Caco-2 (cell line): ENCODE measurements around the gene S100P. TPM values are rescaled to one million over a fixed set of nuclear protein-coding genes. Genes with fewer than 3 reads are reported as not detected.
A peak's percentile ranks its signal among the peaks of the same experiment; 100 is the strongest.

ENCODE experiments used
- BruUV-seq: library from RNA; stranded (reverse); fragments of 400-500 nt; replicated peaks from 2 replicates; lab custom pipeline; 2021; lab: Mats Ljungman, UMichigan
- CTCF ChIA-PET: fragments of 300-600 bp; sonication (Branson Sonifier 250); formaldehyde crosslinking; loops from one replicate; lab custom pipeline; 2022; ENCODE audit warnings: antibody characterized with exemption; lab: Charles Lee
- POLR2A ChIA-PET: fragments of 300-600 bp; sonication (Branson Sonifier 250); formaldehyde crosslinking; loops from one replicate; lab custom pipeline; 2022; ENCODE audit warnings: antibody characterized with exemption; lab: Charles Lee
- DNase-seq, 2 experiments: peaks; one replicate each; pipeline versions ENCODE4 v3.0.0 to v3.0.0-alpha.2; 2020 to 2022
- H3K27me3 ChIP-seq: replicated peaks from 2 replicates; pipeline ENCODE4 v1.6.0; 2011; ENCODE audit warnings: low read length; ENCODE audit not compliant: control insufficient read depth, insufficient read depth
- H3K36me3 ChIP-seq: 2 replicates; pipeline ENCODE4 v1.5.1; 2011; ENCODE audit warnings: low read length; ENCODE audit not compliant: control insufficient read depth, insufficient read depth
- H3K4me1 ChIP-seq: fragments of 250-450 bp; sonication (Bioruptor Pico); 2 replicates; pipeline ENCODE4 v1.5.1; 2020; ENCODE audit warnings: mild to moderate bottlenecking
- H3K4me3 ChIP-seq: 2 replicates; pipeline ENCODE4 v1.5.1; 2011; ENCODE audit warnings: low read depth, mild to moderate bottlenecking, control low read depth, low read length
- H3K9me3 ChIP-seq: fragments of 250-450 bp; sonication (Bioruptor Pico); 2 replicates; pipeline ENCODE4 v1.5.1; 2020; ENCODE audit warnings: mild to moderate bottlenecking, moderate library complexity
- H3K27ac Mint-ChIP-seq: one replicate; pipeline ENCODE4 v1.8.0; 2022; ENCODE audit warnings: mixed read lengths; ENCODE audit not compliant: unreplicated experiment
- H3K27me3 Mint-ChIP-seq: one replicate; pipeline ENCODE4 v1.8.0; 2022; ENCODE audit warnings: mixed read lengths; ENCODE audit not compliant: insufficient read depth, unreplicated experiment
- H3K36me3 Mint-ChIP-seq: one replicate; pipeline ENCODE4 v1.8.0; 2022; ENCODE audit warnings: mild to moderate bottlenecking, mixed read lengths; ENCODE audit not compliant: insufficient read depth, unreplicated experiment
- H3K4me1 Mint-ChIP-seq: one replicate; pipeline ENCODE4 v1.8.0; 2022; ENCODE audit warnings: low read depth, mixed read lengths; ENCODE audit not compliant: unreplicated experiment
- H3K4me3 Mint-ChIP-seq: one replicate; pipeline ENCODE4 v1.8.0; 2022; ENCODE audit warnings: mild to moderate bottlenecking, moderate library complexity, mixed read lengths; ENCODE audit not compliant: unreplicated experiment
- H3K9me3 Mint-ChIP-seq: one replicate; pipeline ENCODE4 v1.8.0; 2022; ENCODE audit warnings: mixed read lengths; ENCODE audit not compliant: unreplicated experiment
- CTCF ChIP-seq, 2 experiments: fragments of 200-600 bp in 1 of 2; IDR thresholded peaks; 1 replicate in 1 of 2; 2 replicates in 1 of 2; pipeline versions ENCODE4 v1.5.1 to v1.8.0; 2011 to 2022; ENCODE audit warnings: antibody characterized with exemption in 1 of 2, control low read depth in 1 of 2, inconsistent platforms in 1 of 2, low read depth in 1 of 2, low read length in 1 of 2, mild to moderate bottlenecking in 1 of 2, moderate library complexity in 1 of 2; ENCODE audit not compliant: insufficient read depth in 1 of 2, severe bottlenecking in 1 of 2, unreplicated experiment in 1 of 2
- intact Hi-C: fragments of 100-400 bp; cut with micrococcal nuclease; formaldehyde crosslinking; loops from one replicate; pipeline ENCODE4 v1.10.0; 2022; ENCODE audit not compliant: unreplicated experiment
- total RNA-seq: library from RNA; stranded (reverse); gene quantifications from 2 replicates; pipeline ENCODE4 v1.2.3, GENCODE V29; 2022

The S100P gene
- total RNA-seq, 1 experiment from 2014 or later, result 96.9 TPM

GRCh38 chr4:6682862-6683590 lies 10.7 kb upstream of the S100P start:
- Mint-ChIP-seq H3K27ac (no peak overlapping the region), H3K36me3 (peaks cover 5% of the 10 kb centered on the region), H3K4me3 (no peak overlapping the region), H3K27me3 (no peaks in the 10 kb centered on the region), H3K4me1 (peaks cover 12% of the 10 kb centered on the region), H3K9me3 (no peaks in the 10 kb centered on the region)
- Histone ChIP-seq H3K4me1 (peaks cover 8% of the 10 kb centered on the region), H3K36me3 (no peaks in the 10 kb centered on the region), H3K4me3 (no peak overlapping the region), H3K9me3 (no peaks in the 10 kb centered on the region), H3K27me3 (no peaks in the 10 kb centered on the region)
- ChIA-PET CTCF (interaction anchor here (0.6 to 1.7 kb wide), 2 partner anchors 13 to 16 kb away, joined by 4 read pairs; no protein-coding TSS in a partner anchor), POLR2A (no interaction called here)
- no TSS peak for BruUV-seq
- DNase-seq, result no peak
- TF ChIP-seq CTCF (IDR thresholded peaks at IDR 0.05; ENCODE audit: insufficient read depth in 1 of 2, low read depth in 1 of 2, low read length in 1 of 2, severe bottlenecking in 1 of 2, unreplicated experiment in 1 of 2), result no peak
- intact Hi-C loops, result loop anchor here (10.0 kb wide), 1 partner anchor 58 kb away; no protein-coding TSS in a partner anchor

- CTCF ChIA-PET, result no interaction called here
- Mint-ChIP-seq H3K27me3 (no peaks in the 10 kb centered on the region), H3K27ac (no peak overlapping the region), H3K36me3 (peaks cover 15% of the 10 kb centered on the region), H3K4me1 (peaks cover 28% of the 10 kb centered on the region), H3K9me3 (no peaks in the 10 kb centered on the region), H3K4me3 (no peak overlapping the region)
- peaks cover 24% of the 10 kb centered on the region for H3K4me1 ChIP-seq
- no peak for TF ChIP-seq CTCF (IDR thresholded peaks at IDR 0.05; ENCODE audit: insufficient read depth in 1 of 2, low read depth in 1 of 2, low read length in 1 of 2, severe bottlenecking in 1 of 2, unreplicated experiment in 1 of 2)
- no peaks in the 10 kb centered on the region for H3K27me3 ChIP-seq
- DNase-seq, result no peak
- POLR2A ChIA-PET, result interaction anchor here (1.0 kb wide), 1 partner anchor 11 kb away, joined by 5 read pairs; a partner anchor contains a TSS
- H3K4me3 ChIP-seq, result no peak overlapping the region
- no peaks in the 10 kb centered on the region for H3K36me3 ChIP-seq
- intact Hi-C loops, result loop anchor here (10.0 kb wide), 1 partner anchor 60 kb away; no protein-coding TSS in a partner anchor
- no peaks in the 10 kb centered on the region for H3K9me3 ChIP-seq
- no TSS peak for BruUV-seq
These were observed 9.0 kb upstream of the S100P start for GRCh38 chr4:6684656-6685055.

- intact Hi-C loops, result loop anchor here (10.0 kb wide), 1 partner anchor 61 kb away; no protein-coding TSS in a partner anchor
- H3K27ac Mint-ChIP-seq, result no peak overlapping the region
- no peak for DNase-seq
- Histone ChIP-seq H3K9me3 (no peaks in the 10 kb centered on the region), H3K36me3 (no peaks in the 10 kb centered on the region), H3K27me3 (no peaks in the 10 kb centered on the region), H3K4me1 (peaks cover 32% of the 10 kb centered on the region), H3K4me3 (no peak overlapping the region)
- peaks cover 35% of the 10 kb centered on the region for H3K4me1 Mint-ChIP-seq
- POLR2A ChIA-PET, result no interaction called here
- H3K4me3 Mint-ChIP-seq, result no peak overlapping the region
- no TSS peak for BruUV-seq
- CTCF ChIA-PET, result interaction anchor here (4.5 kb wide), 1 partner anchor 12 kb away, joined by 60 read pairs; a partner anchor contains a TSS
- H3K27me3 Mint-ChIP-seq, result no peaks in the 10 kb centered on the region
- peak in 1 of 2 experiments; percentile 12 for TF ChIP-seq CTCF (IDR thresholded peaks at IDR 0.05; ENCODE audit: insufficient read depth in 1 of 2, low read depth in 1 of 2, low read length in 1 of 2, severe bottlenecking in 1 of 2, unreplicated experiment in 1 of 2)
- no peaks in the 10 kb centered on the region for H3K9me3 Mint-ChIP-seq
- H3K36me3 Mint-ChIP-seq, result peaks cover 22% of the 10 kb centered on the region
These were observed 7.4 kb upstream of the S100P start for GRCh38 chr4:6686104-6686787.
